ENCODE data around the gene TNFSF15. TPM values are rescaled to one million over a fixed set of nuclear protein-coding genes. Genes with fewer than 3 reads are reported as not detected.

TNFSF15 gene
- 1.4 and 1.5 TPM in 2 replicates for total RNA-seq

DNA sequence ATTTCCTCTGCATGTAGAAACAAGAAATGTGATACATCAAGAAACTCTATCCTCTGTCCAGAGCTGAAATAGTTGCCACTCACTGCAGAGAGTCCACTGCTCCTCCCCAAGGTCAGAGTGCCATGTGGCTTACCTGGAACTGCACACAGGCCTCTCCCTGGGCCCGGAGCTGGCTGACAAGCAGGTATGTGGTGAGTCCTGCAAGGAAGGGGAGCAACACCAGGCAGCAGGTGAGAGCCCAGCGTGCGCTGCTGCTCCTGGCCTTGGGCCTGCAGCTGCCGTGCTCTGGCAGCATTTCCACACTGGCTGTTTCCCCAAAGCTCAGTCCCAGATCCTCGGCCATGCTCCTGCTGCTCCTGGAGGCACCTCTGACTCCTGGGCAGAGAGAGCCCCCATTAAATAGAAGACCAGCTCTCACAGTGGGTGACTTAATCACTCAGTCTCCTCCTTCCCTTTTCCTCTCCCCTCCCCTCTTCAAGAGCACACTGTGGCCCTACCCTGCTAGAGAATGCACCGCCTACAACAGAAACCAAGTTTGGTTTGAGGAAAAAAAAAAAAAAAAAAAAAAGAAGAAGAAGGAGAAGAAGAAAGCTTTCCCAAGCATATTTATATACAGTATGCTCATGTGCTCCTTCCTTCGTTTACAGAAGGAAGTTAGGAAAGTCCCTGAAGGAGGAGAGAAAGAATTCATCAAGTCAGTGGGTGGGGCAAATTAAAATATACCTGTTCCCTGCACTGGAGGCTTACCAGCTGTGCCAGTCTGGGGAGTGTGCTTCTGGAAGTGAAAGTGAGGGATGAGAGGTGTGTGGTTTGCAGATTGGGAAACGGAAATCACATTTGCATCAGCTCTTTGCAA is at the start of gene TNFSF15:
TNFSF15 (minus strand) TSS at position 370 of the 856 bp plus-strand sequence; CDS start at position 343, 27 bp downstream.
- H3K36me3 Mint-ChIP-seq (ENCODE audit: low read depth): peaks cover 12% of the 10 kb centered on the region
- peaks cover 48% of the 10 kb centered on the region for H3K4me1 Mint-ChIP-seq
- DNase-seq: peak; percentile 80
- intact Hi-C loops (cut with micrococcal nuclease): loop anchor here (1.0 to 5.0 kb wide), 8 partner anchors 23 to 206 kb away; partner anchors contain the start of gene TEX48
- peak within 1 kb of the TSS; percentile 79 for H3K4me3 Mint-ChIP-seq
- peaks cover 17% of the 10 kb centered on the region for H3K27me3 Mint-ChIP-seq
- H3K9me3 Mint-ChIP-seq: peaks cover 19% of the 10 kb centered on the region
- peak within 1 kb of the TSS; percentile 39 for H3K27ac Mint-ChIP-seq

DNA sequence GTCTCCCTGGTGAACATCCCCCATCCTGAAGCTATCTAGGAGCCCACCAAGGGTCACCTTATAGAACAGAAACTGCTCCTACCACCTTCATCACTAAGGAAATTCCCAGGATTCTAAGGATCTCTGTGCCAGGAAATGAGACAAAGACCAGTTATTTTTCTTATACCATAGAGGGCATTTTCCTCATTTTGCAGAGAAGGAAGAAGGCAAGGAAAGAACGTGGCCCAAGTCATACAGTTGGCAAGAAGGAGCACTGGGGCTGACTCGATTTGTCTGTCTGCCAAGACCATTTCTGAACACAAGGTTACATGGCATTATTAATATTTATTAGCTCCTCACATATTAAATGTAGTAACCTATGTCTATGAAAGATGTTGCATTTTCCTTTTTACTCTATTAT is 49.6 kb upstream of the TNFSF15 start:
- no peak overlapping the region for H3K4me3 Mint-ChIP-seq
- intact Hi-C loops (cut with micrococcal nuclease): no loop called here
- H3K27me3 Mint-ChIP-seq: peaks cover 7% of the 10 kb centered on the region

DNA sequence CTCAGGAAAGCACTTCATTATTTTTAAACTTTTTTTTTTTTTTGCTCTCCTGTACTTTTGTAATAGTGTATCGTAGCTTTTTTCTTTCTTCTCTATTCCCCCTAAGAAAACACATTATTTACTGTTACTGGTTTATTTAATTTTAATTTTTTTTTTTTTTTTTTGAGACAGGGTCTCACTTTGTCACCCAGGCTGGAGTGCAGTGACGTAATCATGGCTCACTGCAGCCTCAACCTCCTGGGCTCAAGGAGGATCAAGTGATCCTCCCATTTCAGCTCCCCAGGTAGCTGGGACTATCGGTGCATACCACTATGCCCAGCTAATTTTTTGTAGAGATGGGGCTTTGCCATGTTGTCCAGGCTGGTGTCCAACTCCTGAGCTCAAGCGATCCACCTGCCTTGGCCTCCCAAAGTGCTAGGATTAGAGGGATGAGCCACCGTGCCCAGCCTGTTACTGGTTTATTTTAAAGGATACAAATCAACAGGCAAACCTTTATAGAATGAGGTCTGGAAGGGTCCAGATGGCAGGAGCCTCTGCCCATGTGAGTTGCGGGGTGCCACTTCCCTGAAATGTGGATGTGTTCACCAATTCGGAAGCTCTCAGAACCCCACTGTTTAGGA is 49.0 kb upstream of the TNFSF15 start:
- H3K4me3 Mint-ChIP-seq: no peak overlapping the region
- DNase-seq: no peak
- H3K9me3 Mint-ChIP-seq: peaks cover 17% of the 10 kb centered on the region
- intact Hi-C loops (cut with micrococcal nuclease): no loop called here
- no peak overlapping the region for H3K27ac Mint-ChIP-seq
- peaks cover 12% of the 10 kb centered on the region for H3K4me1 Mint-ChIP-seq
- peaks cover 8% of the 10 kb centered on the region for H3K36me3 Mint-ChIP-seq (ENCODE audit: low read depth)
- H3K27me3 Mint-ChIP-seq: peaks cover 7% of the 10 kb centered on the region

More for the DNA sequence above, 49.6 kb upstream of the TNFSF15 start:
- Mint-ChIP-seq H3K4me1 (peaks cover 15% of the 10 kb centered on the region), H3K9me3 (peaks cover 17% of the 10 kb centered on the region), H3K36me3 (ENCODE audit: low read depth) (peaks cover 8% of the 10 kb centered on the region), H3K27ac (no peak overlapping the region)
- no peak for DNase-seq

GRCh38 chr9:114853071-114853855 is 47.4 kb upstream of the TNFSF15 start:
- Mint-ChIP-seq H3K36me3 (ENCODE audit: low read depth) (no peaks in the 10 kb centered on the region), H3K4me3 (no peak overlapping the region), H3K27me3 (peaks cover 2% of the 10 kb centered on the region), H3K4me1 (peaks cover 12% of the 10 kb centered on the region), H3K9me3 (peaks cover 7% of the 10 kb centered on the region), H3K27ac (no peak overlapping the region)
- DNase-seq: no peak
- intact Hi-C loops (cut with micrococcal nuclease): no loop called here

GRCh38 chr9:114852050-114852594 is 46.3 kb upstream of the TNFSF15 start:
- H3K36me3 Mint-ChIP-seq (ENCODE audit: low read depth): no peaks in the 10 kb centered on the region
- H3K27ac Mint-ChIP-seq: no peak overlapping the region
- no peak overlapping the region for H3K4me3 Mint-ChIP-seq
- peaks cover 7% of the 10 kb centered on the region for H3K9me3 Mint-ChIP-seq
- intact Hi-C loops (cut with micrococcal nuclease): no loop called here
- no peak for DNase-seq
- peaks cover 12% of the 10 kb centered on the region for H3K4me1 Mint-ChIP-seq
- peaks cover 2% of the 10 kb centered on the region for H3K27me3 Mint-ChIP-seq

DNA sequence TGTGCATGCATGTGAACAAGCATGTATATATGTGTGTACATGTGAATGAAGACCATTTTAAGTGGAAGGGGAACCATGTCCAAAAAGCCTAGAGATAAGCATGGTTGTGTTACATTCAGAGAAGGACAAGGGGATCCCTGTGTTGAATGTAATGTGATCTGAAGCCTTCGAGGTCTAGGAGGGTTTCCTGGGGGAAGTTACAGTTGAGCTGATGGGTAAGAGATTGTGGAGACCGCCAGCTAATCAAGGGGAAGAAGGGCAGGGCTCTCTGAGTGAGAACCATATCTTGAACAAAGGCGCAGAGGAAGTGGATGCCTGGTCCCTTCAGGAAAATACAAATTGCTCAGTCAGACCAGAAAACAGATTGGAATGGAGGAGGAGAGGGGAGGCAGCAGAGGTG is 45.5 kb upstream of the TNFSF15 start:
- Mint-ChIP-seq H3K9me3 (peaks cover 7% of the 10 kb centered on the region), H3K4me1 (peaks cover 10% of the 10 kb centered on the region), H3K4me3 (no peak overlapping the region), H3K27me3 (no peaks in the 10 kb centered on the region), H3K36me3 (ENCODE audit: low read depth) (no peaks in the 10 kb centered on the region), H3K27ac (no peak overlapping the region)
- DNase-seq: no peak
- intact Hi-C loops (cut with micrococcal nuclease): loop anchor here (2.0 kb wide), 1 partner anchor 57 kb away; no protein-coding TSS in a partner anchor

DNA sequence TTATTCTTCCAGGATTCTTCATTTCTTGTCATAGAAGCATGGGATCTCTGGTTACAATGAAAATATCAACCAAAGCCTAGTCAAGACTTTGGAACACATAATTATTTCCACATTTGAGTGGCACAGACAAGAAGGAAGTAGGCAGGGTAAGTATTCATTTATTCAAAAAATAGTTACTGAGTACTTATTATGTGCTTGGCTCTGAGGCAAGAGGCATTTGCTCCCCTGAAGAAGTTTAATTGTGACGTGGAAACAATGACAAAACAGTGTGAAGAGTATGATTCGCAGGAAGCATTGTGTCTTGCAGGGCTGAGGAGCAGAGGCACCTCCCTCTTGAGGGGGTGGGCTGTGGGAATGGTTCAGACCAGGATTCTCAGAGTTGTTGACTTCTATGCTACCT is 45.0 kb upstream of the TNFSF15 start:
- intact Hi-C loops (cut with micrococcal nuclease): loop anchor here (2.0 kb wide), 1 partner anchor 58 kb away; no protein-coding TSS in a partner anchor
- Mint-ChIP-seq H3K4me1 (peaks cover 10% of the 10 kb centered on the region), H3K4me3 (no peak overlapping the region), H3K36me3 (ENCODE audit: low read depth) (no peaks in the 10 kb centered on the region), H3K27ac (peak overlapping the region; percentile 39), H3K9me3 (peaks cover 7% of the 10 kb centered on the region), H3K27me3 (no peaks in the 10 kb centered on the region)
- no peak for DNase-seq

- H3K4me1 Mint-ChIP-seq: peaks cover 10% of the 10 kb centered on the region
- intact Hi-C loops (cut with micrococcal nuclease): no loop called here
- peaks cover 7% of the 10 kb centered on the region for H3K9me3 Mint-ChIP-seq
- no peaks in the 10 kb centered on the region for H3K36me3 Mint-ChIP-seq (ENCODE audit: low read depth)
- no peaks in the 10 kb centered on the region for H3K27me3 Mint-ChIP-seq
- no peak overlapping the region for H3K27ac Mint-ChIP-seq
- DNase-seq: no peak
- H3K4me3 Mint-ChIP-seq: no peak overlapping the region
Measured at GRCh38 chr9:114849450-114849849, 43.6 kb upstream of the TNFSF15 start.

GRCh38 chr9:114847492-114848417 is 41.9 kb upstream of the TNFSF15 start:
- peaks cover 2% of the 10 kb centered on the region for H3K27me3 Mint-ChIP-seq
- no peak overlapping the region for H3K27ac Mint-ChIP-seq
- H3K4me3 Mint-ChIP-seq: no peak overlapping the region
- H3K36me3 Mint-ChIP-seq (ENCODE audit: low read depth): no peaks in the 10 kb centered on the region
- peaks cover 9% of the 10 kb centered on the region for H3K4me1 Mint-ChIP-seq
- peaks cover 7% of the 10 kb centered on the region for H3K9me3 Mint-ChIP-seq
- intact Hi-C loops (cut with micrococcal nuclease): no loop called here
- no peak for DNase-seq

- Mint-ChIP-seq H3K9me3 (peaks cover 22% of the 10 kb centered on the region), H3K4me1 (no peaks in the 10 kb centered on the region)
- no peak for DNase-seq
Measured at GRCh38 chr9:114845373-114845772, 39.5 kb upstream of the TNFSF15 start.

GRCh38 chr9:114844766-114845165 is 38.9 kb upstream of the TNFSF15 start:
- peaks cover 4% of the 10 kb centered on the region for H3K36me3 Mint-ChIP-seq (ENCODE audit: low read depth)
- no peak for DNase-seq
- H3K4me1 Mint-ChIP-seq: no peaks in the 10 kb centered on the region
- intact Hi-C loops (cut with micrococcal nuclease): no loop called here
- H3K27ac Mint-ChIP-seq: no peak overlapping the region
- no peak overlapping the region for H3K4me3 Mint-ChIP-seq
- peaks cover 10% of the 10 kb centered on the region for H3K27me3 Mint-ChIP-seq
- peaks cover 26% of the 10 kb centered on the region for H3K9me3 Mint-ChIP-seq

More at GRCh38 chr9:114845373-114845772, 39.5 kb upstream of the TNFSF15 start:
- Mint-ChIP-seq H3K27me3 (peaks cover 8% of the 10 kb centered on the region), H3K4me3 (no peak overlapping the region), H3K27ac (no peak overlapping the region), H3K36me3 (ENCODE audit: low read depth) (peaks cover 4% of the 10 kb centered on the region)
- intact Hi-C loops (cut with micrococcal nuclease): no loop called here

DNA sequence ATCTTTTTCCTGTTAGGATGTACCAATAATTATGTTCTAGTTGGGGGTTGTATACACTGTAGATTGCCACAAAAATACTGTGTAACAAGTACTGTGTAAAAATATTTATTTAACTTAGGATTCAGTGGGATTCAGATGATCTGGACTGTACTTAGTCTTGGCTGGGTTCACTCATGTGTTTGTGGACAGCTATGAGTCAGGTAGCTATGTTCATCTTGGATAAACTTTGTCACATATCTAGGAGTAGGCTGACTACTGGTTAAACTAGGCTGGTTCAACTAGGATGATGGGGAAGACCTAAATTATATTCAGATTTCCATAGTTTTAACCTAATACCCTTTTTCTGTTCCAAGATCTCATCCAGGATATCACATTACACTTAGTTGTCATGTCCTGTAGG is 32.1 kb upstream of the TNFSF15 start:
- intact Hi-C loops (cut with micrococcal nuclease): no loop called here
- Mint-ChIP-seq H3K27me3 (peaks cover 18% of the 10 kb centered on the region), H3K4me3 (no peak overlapping the region), H3K36me3 (ENCODE audit: low read depth) (peaks cover 9% of the 10 kb centered on the region), H3K4me1 (peaks cover 30% of the 10 kb centered on the region), H3K9me3 (peaks cover 43% of the 10 kb centered on the region), H3K27ac (no peak overlapping the region)
- no peak for DNase-seq
